HEK293 (cell line): ENCODE data around the gene OBSCN.

Experiments used
- GLI4 ChIP-seq: fragments of 450-650 bp; formaldehyde crosslinking; IDR thresholded peaks from 2 replicates; pipeline ENCODE4 v1.5.1; 2016; ENCODE audit warnings: missing biosample characterization, missing genetic modification characterization
- KLF16 ChIP-seq: fragments of 450-650 bp; formaldehyde crosslinking; IDR thresholded peaks from 2 replicates; pipeline ENCODE4 v1.5.1; 2017; ENCODE audit warnings: missing biosample characterization, missing genetic modification characterization
- ZBTB17 ChIP-seq: fragments of 450-650 bp; formaldehyde crosslinking; IDR thresholded peaks from 2 replicates; pipeline ENCODE4 v1.5.1; 2016; ENCODE audit warnings: missing biosample characterization, missing genetic modification characterization
- ZFP37 ChIP-seq: fragments of 450-650 bp; formaldehyde crosslinking; IDR thresholded peaks from 2 replicates; pipeline ENCODE4 v1.5.1; 2016; ENCODE audit warnings: missing biosample characterization, missing genetic modification characterization
- ZNF311 ChIP-seq: fragments of 450-650 bp; formaldehyde crosslinking; IDR thresholded peaks from 2 replicates; pipeline ENCODE4 v1.5.1; 2017; ENCODE audit warnings: missing biosample characterization, missing genetic modification characterization, borderline replicate concordance
- ZNF510 ChIP-seq: fragments of 450-650 bp; formaldehyde crosslinking; IDR thresholded peaks from 2 replicates; pipeline ENCODE4 v1.5.1; 2018; ENCODE audit warnings: mild to moderate bottlenecking, missing genetic modification characterization, missing biosample characterization; ENCODE audit not compliant: insufficient replicate concordance
- ZNF549 ChIP-seq: fragments of 450-650 bp; IDR thresholded peaks from 2 replicates; pipeline ENCODE4 v1.5.1; 2018; ENCODE audit warnings: missing biosample characterization, missing genetic modification characterization, mild to moderate bottlenecking, inconsistent platforms, moderate library complexity
- ZNF558 ChIP-seq: fragments of 450-650 bp; formaldehyde crosslinking; IDR thresholded peaks from 2 replicates; pipeline ENCODE4 v1.5.1; 2016; ENCODE audit warnings: missing biosample characterization, missing genetic modification characterization
- ZNF610 ChIP-seq: fragments of 450-650 bp; formaldehyde crosslinking; IDR thresholded peaks from 2 replicates; pipeline ENCODE4 v1.5.1; 2016; ENCODE audit warnings: missing biosample characterization, missing genetic modification characterization, borderline replicate concordance
- ZNF660 ChIP-seq: fragments of 450-650 bp; IDR thresholded peaks from 2 replicates; pipeline ENCODE4 v1.5.1; 2018; ENCODE audit warnings: missing biosample characterization, mild to moderate bottlenecking, missing genetic modification characterization
- ZNF837 ChIP-seq: fragments of 450-650 bp; formaldehyde crosslinking; IDR thresholded peaks from 2 replicates; pipeline ENCODE4 v1.5.1; 2016; ENCODE audit warnings: missing biosample characterization, missing genetic modification characterization
- ZSCAN16 ChIP-seq: fragments of 450-650 bp; formaldehyde crosslinking; IDR thresholded peaks from 2 replicates; pipeline ENCODE4 v1.5.1; 2016; ENCODE audit warnings: missing biosample characterization, missing genetic modification characterization
- TF ChIP-seq, protein P1 (sequence below): fragments of 450-650 bp; formaldehyde crosslinking; IDR thresholded peaks from 2 replicates; pipeline ENCODE4 v1.5.0; 2017; ENCODE audit warnings: missing biosample characterization, missing genetic modification characterization, borderline replicate concordance
- TF ChIP-seq, protein P2 (sequence below): fragments of 450-650 bp; formaldehyde crosslinking; IDR thresholded peaks from 2 replicates; pipeline ENCODE4 v1.5.1; 2017; ENCODE audit warnings: missing biosample characterization, mild to moderate bottlenecking, missing genetic modification characterization, moderate library complexity
- TF ChIP-seq, protein P3 (sequence below): fragments of 450-650 bp; formaldehyde crosslinking; IDR thresholded peaks from 2 replicates; pipeline ENCODE4; 2016; ENCODE audit warnings: missing biosample characterization, missing genetic modification characterization
- TF ChIP-seq, protein P4 (sequence below): fragments of 450-650 bp; formaldehyde crosslinking; IDR thresholded peaks from 2 replicates; pipeline ENCODE4 v1.5.1; 2016; ENCODE audit warnings: missing biosample characterization, missing genetic modification characterization
- TF ChIP-seq, protein P5 (sequence below): fragments of 450-650 bp; formaldehyde crosslinking; IDR thresholded peaks from 2 replicates; pipeline ENCODE4 v1.5.1; 2016; ENCODE audit warnings: missing biosample characterization, missing genetic modification characterization
- TF ChIP-seq, protein P6 (sequence below): fragments of 450-650 bp; formaldehyde crosslinking; IDR thresholded peaks from 2 replicates; pipeline ENCODE4 v1.5.1; 2016; ENCODE audit warnings: missing biosample characterization, missing genetic modification characterization

OBSCN gene

DNA sequence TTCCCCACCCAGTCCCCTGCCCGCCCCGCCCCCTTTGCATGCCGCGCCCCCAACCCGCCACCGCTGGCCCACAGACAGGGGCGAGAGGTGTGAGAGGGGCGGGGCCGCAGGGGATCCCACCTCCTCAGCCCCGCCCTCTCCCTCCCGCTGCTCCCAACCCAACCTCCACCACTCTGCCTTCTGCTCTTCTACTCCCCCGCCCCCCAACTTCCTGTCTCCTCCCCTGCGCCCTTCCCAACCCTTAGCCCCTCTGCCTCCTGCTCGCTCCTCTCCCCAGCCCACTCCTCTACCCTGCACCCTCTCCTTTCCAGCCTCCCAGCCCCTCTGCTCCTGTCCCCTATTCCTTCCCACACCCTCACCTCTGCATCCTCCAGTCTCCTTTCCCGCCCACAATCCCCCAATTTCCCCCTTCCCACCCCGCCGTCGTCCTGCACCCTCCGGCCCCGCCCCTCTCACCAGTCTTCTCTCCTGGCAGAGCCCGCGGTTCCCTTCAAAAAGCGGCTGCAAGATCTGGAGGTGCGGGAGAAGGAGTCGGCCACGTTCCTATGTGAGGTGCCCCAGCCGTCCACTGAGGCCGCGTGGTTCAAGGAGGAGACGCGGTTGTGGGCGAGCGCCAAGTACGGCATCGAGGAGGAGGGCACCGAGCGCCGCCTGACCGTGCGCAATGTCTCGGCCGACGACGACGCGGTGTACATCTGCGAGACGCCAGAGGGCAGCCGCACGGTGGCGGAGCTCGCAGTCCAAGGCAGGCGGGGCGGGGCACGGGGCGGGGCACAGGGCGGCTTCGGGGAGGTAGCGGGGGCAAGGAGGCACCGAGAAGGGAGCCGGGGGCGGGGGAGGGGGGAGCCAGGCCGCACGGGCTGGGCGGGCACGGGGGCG is 5.4 kb downstream of the OBSCN start (continued):
- TF ChIP-seq ZNF510 (tag by site-specific recombination): no peak
- no peak for TF ChIP-seq ZFP37 (tag by site-specific recombination)
- peak; percentile 80 for TF ChIP-seq KLF16 (tag by site-specific recombination)
- TF ChIP-seq, protein P1, sequence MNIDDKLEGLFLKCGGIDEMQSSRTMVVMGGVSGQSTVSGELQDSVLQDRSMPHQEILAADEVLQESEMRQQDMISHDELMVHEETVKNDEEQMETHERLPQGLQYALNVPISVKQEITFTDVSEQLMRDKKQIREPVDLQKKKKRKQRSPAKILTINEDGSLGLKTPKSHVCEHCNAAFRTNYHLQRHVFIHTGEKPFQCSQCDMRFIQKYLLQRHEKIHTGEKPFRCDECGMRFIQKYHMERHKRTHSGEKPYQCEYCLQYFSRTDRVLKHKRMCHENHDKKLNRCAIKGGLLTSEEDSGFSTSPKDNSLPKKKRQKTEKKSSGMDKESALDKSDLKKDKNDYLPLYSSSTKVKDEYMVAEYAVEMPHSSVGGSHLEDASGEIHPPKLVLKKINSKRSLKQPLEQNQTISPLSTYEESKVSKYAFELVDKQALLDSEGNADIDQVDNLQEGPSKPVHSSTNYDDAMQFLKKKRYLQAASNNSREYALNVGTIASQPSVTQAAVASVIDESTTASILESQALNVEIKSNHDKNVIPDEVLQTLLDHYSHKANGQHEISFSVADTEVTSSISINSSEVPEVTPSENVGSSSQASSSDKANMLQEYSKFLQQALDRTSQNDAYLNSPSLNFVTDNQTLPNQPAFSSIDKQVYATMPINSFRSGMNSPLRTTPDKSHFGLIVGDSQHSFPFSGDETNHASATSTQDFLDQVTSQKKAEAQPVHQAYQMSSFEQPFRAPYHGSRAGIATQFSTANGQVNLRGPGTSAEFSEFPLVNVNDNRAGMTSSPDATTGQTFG (tag by site-specific recombination): no peak
- TF ChIP-seq, protein P2, sequence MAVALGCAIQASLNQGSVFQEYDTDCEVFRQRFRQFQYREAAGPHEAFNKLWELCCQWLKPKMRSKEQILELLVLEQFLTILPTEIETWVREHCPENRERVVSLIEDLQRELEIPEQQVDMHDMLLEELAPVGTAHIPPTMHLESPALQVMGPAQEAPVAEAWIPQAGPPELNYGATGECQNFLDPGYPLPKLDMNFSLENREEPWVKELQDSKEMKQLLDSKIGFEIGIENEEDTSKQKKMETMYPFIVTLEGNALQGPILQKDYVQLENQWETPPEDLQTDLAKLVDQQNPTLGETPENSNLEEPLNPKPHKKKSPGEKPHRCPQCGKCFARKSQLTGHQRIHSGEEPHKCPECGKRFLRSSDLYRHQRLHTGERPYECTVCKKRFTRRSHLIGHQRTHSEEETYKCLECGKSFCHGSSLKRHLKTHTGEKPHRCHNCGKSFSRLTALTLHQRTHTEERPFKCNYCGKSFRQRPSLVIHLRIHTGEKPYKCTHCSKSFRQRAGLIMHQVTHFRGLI: no peak
- TF ChIP-seq ZNF549: no peak
- no peak for TF ChIP-seq ZNF558 (tag by site-specific recombination)
- TF ChIP-seq ZNF660 (tag by site-specific recombination): no peak
- TF ChIP-seq, protein P3, sequence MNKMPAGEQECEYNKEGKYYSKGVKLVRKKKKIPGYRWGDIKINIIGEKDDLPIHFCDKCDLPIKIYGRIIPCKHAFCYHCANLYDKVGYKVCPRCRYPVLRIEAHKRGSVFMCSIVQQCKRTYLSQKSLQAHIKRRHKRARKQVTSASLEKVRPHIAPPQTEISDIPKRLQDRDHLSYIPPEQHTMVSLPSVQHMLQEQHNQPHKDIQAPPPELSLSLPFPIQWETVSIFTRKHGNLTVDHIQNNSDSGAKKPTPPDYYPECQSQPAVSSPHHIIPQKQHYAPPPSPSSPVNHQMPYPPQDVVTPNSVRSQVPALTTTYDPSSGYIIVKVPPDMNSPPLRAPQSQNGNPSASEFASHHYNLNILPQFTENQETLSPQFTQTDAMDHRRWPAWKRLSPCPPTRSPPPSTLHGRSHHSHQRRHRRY (tag by site-specific recombination): no peak
- no peak for TF ChIP-seq ZNF311
- peak; percentile 83 for TF ChIP-seq ZBTB17 (tag by site-specific recombination)
- TF ChIP-seq, protein P4, sequence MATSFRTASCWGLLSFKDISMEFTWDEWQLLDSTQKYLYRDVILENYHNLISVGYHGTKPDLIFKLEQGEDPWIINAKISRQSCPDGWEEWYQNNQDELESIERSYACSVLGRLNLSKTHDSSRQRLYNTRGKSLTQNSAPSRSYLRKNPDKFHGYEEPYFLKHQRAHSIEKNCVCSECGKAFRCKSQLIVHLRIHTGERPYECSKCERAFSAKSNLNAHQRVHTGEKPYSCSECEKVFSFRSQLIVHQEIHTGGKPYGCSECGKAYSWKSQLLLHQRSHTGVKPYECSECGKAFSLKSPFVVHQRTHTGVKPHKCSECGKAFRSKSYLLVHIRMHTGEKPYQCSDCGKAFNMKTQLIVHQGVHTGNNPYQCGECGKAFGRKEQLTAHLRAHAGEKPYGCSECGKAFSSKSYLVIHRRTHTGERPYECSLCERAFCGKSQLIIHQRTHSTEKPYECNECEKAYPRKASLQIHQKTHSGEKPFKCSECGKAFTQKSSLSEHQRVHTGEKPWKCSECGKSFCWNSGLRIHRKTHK (tag by site-specific recombination): no peak
- TF ChIP-seq, protein P5, sequence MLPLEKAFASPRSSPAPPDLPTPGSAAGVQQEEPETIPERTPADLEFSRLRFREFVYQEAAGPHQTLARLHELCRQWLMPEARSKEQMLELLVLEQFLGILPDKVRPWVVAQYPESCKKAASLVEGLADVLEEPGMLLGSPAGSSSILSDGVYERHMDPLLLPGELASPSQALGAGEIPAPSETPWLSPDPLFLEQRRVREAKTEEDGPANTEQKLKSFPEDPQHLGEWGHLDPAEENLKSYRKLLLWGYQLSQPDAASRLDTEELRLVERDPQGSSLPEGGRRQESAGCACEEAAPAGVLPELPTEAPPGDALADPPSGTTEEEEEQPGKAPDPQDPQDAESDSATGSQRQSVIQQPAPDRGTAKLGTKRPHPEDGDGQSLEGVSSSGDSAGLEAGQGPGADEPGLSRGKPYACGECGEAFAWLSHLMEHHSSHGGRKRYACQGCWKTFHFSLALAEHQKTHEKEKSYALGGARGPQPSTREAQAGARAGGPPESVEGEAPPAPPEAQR: no peak
- TF ChIP-seq, protein P6, sequence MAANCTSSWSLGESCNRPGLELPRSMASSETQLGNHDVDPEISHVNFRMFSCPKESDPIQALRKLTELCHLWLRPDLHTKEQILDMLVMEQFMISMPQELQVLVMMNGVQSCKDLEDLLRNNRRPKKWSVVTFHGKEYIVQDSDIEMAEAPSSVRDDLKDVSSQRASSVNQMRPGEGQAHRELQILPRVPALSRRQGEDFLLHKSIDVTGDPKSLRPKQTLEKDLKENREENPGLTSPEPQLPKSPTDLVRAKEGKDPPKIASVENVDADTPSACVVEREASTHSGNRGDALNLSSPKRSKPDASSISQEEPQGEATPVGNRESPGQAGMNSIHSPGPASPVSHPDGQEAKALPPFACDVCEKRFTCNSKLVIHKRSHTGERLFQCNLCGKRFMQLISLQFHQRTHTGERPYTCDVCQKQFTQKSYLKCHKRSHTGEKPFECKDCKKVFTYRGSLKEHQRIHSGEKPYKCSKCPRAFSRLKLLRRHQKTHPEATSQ (tag by site-specific recombination): no peak
- TF ChIP-seq ZNF837: no peak
- TF ChIP-seq ZNF610 (tag by site-specific recombination): no peak
- TF ChIP-seq GLI4 (tag by site-specific recombination): no peak
- no peak for TF ChIP-seq ZSCAN16
